ENCODE results near the gene PTGFRN.

- TF ChIP-seq, protein P1, sequence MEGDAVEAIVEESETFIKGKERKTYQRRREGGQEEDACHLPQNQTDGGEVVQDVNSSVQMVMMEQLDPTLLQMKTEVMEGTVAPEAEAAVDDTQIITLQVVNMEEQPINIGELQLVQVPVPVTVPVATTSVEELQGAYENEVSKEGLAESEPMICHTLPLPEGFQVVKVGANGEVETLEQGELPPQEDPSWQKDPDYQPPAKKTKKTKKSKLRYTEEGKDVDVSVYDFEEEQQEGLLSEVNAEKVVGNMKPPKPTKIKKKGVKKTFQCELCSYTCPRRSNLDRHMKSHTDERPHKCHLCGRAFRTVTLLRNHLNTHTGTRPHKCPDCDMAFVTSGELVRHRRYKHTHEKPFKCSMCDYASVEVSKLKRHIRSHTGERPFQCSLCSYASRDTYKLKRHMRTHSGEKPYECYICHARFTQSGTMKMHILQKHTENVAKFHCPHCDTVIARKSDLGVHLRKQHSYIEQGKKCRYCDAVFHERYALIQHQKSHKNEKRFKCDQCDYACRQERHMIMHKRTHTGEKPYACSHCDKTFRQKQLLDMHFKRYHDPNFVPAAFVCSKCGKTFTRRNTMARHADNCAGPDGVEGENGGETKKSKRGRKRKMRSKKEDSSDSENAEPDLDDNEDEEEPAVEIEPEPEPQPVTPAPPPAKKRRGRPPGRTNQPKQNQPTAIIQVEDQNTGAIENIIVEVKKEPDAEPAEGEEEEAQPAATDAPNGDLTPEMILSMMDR (IDR thresholded peaks at IDR 0.05), result no peak
- TF ChIP-seq ZFX (IDR thresholded peaks at IDR 0.05; ENCODE audit: borderline replicate concordance), result no peak
Measured at GRCh38 chr1:116887212-116887611, 22.5 kb upstream of the PTGFRN start.

Data from 22Rv1 (cell line).